ENCODE data around the gene KCNQ5.

- TF ChIP-seq EZH2 (IDR thresholded peaks at IDR 0.05) (no peak), POLR2AphosphoS5 (IDR thresholded peaks at IDR 0.05; ENCODE audit: borderline replicate concordance, low read depth, low read length) (no peak), FOXP2 (optimal IDR thresholded peaks at IDR 0.05; ENCODE audit: control extremely low read depth, extremely low read length, insufficient read depth) (no peak)
Observed at GRCh38 chr6:73028893-73029450, 407.1 kb downstream of the KCNQ5 start.
